Inflammatory macrophage treated with lipopolysaccharide for 1 hour (primary cell): ENCODE measurements around the gene PALS1.
A peak's percentile ranks its signal among the peaks of the same experiment; 100 is the strongest.

Source experiments
- DNase-seq, 2 donors: peaks; one replicate each; pipeline ENCODE4 v3.0.0-alpha.2; 2020 to 2022

PALS1 gene

GRCh38 chr14:67241411-67242167, at the start of gene PALS1:
PALS1 (plus strand) TSS chr14:67241435; CDS start chr14:67279171, 37,736 bp downstream.
- DNase-seq = peak; percentile 61 to 75

DNA sequence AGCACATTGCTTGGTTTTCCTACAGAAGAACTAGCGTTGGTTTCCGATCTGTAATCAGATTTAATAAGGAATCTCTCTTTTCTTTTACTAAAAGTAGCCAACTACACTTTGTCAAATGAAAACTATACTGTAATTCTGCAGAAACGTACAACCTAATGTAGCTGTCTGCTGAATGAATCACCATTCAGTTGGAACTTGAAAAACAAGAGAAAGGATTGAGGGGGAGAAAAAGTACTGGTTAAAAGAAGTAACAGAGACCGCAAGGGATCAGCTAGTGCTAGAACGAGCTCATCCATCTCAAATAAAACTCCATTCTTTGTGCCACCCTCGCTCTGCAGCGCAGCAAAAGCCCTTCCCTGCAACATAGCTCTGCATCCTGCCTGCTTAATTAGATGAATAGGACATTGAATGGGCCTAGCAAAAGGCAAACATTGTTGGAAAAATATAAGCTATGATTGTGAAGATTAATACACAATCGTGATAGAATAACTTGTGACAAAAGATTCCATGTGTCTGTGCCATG, 49.4 kb upstream of the PALS1 start:
- no peak for DNase-seq

GRCh38 chr14:67192366-67192765, 48.9 kb upstream of the PALS1 start:
- DNase-seq = no peak

- DNase-seq = no peak
These were observed 46.0 kb upstream of the PALS1 start for GRCh38 chr14:67195279-67195678.

DNA sequence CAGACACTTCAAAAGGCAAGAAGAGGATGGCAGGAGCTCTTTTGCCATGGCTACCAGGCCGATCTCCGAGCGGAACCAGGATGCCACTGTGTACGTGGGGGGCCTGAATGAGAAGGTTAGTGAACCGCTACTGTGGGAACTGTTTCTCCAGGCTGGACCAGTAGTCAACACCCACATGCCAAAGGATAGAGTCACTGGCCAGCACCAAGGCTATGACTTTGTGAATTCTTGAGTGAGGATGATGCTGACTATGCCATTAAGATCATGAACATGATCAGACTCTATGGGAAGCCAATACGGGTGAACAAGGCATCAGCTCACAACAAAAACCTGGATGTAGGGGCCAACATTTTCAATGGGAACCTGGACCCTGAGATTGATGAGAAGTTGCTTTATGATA, 42.2 kb upstream of the PALS1 start:
- DNase-seq = no peak

- no peak for DNase-seq
These were observed 33.4 kb upstream of the PALS1 start for GRCh38 chr14:67207810-67208209.

GRCh38 chr14:67218126-67218525, 23.1 kb upstream of the PALS1 start:
- no peak for DNase-seq

DNA sequence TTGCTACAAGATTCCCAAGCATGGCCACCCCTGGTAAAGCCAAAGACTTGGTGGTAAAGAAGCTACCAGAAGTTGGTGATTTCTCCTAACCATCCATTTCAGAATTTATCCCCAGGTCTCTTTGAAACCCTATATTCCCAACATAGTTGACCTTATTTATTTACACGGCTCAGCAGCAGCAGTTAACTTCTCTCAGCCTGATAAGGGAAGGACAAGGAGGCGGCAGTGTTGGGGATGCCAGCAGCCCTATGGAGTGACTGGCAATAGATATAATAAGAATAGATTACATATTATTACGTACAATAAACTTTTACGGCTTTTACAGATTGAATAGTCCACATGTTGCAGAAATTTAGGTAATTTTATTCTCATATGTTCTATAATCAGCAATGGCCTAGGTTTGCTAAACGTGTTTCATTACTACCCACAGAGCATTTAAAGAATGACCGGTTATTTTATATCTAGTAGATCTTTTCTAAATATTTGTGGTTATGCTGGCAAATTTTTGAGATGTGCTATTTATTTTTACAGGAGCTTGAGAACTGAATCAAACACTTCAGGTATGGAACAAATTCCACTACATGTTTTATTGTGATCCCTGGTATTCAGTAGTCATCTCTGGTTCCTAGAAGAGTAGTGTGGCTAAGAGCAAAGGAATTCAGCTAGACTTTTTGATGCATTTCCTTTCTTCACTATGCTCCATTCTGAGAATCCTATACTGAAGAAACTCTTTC, 19.8 kb upstream of the PALS1 start:
- DNase-seq = no peak

DNA sequence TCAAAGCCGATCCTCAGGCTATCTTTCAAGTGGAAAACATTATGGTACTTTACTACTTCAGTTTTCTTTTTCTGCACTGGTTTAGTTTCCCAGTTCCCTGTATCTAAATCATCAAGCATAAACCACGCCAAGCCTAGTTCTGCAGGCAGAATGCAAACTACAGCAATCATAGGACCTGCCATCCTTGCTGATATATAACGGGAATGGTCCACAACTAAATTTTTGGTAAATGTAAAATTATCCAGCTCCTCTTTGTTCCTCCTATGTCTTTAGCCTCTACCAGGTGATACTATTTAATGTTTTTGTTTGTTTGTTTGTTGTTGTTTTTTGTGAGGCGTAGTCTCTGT, 19.3 kb upstream of the PALS1 start:
- DNase-seq = no peak

GRCh38 chr14:67225523-67225922, 15.7 kb upstream of the PALS1 start:
- no peak for DNase-seq

DNA sequence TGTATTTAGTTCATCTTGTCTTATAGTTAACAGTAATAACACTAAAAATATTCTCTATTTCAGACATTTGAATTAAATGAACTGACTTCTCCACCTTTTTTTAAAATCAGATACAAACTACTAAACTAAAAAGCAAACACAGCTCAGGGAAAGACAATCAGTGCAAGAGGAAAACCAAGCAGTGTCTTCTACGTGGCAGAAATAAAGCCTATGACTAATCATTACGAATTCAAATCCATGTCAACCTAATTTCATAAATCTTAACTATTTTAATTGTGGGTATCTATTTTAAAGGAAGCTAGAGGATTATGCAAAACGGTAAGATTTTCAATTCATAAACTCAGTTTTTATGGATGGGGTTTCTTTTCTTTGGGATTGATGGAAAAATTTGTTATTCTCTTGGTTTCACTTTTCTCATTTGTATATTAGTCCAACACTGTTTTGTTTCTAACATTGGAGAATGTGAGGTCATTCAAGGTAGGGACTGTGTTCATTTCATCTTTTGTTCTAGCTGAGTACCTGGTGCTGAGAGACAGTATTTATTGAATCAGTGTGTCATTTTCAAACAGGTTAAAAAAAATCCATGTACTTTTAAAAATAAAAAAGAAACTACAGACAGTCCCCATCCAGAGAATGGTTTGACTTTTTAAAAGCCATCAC, 12.8 kb upstream of the PALS1 start:
- DNase-seq = no peak

DNA sequence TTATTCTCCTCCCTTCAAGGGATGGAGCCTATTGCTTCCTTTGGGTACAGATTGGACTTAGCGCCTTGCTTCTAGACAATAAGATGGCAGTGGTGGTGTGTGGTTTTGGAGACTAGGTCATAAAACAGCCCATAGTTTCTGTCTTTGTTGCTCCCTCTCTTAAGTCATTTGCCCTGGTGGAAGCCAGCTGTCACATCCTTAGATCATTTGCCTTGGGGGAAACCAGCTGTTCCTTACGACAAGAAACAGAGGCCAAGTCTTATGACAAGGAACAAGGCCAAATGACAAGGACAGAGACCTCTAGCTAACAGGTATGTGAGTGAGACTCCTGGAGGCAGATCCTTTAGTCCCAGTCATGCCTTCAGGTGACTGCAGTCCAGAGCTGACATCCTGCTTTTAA, 9.2 kb upstream of the PALS1 start:
- DNase-seq = no peak

DNA sequence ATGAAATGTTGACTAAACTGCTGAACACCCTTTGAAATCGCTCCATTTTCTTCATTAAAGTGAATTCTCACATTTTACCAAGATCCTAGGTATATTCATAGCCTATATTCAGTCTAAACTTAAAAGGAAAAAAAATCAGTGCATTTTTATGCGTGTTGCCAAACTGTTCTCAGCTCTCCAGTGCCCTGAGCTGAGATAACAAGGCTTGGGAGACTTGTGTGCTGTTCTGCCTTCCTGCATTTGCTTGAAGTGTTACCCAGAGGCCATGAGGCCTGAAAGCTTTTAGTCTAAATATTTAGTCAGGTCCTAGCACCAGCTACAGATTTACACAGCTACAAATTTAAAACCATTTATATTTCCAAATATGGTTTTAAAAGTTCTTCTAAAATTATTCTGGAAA, 8.6 kb upstream of the PALS1 start:
- DNase-seq = no peak

DNA sequence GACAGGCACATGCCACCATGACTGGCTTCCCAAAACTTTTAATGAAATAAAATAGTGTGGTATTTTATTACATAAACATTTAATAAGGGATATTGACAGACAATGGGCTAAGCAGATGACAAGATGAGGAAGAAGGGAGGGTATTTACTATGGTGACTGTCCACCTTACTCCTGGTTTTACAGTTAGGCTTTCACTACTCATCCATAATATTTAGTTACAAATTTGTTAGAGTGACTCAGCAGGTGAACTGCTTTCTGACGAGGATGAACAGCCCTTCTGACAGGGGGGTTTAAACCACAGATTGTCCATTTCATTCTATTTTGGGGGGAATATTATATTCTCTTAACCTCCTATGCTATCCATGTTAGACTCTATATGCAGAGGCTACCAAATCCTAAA, 3.6 kb upstream of the PALS1 start:
- no peak for DNase-seq

DNA sequence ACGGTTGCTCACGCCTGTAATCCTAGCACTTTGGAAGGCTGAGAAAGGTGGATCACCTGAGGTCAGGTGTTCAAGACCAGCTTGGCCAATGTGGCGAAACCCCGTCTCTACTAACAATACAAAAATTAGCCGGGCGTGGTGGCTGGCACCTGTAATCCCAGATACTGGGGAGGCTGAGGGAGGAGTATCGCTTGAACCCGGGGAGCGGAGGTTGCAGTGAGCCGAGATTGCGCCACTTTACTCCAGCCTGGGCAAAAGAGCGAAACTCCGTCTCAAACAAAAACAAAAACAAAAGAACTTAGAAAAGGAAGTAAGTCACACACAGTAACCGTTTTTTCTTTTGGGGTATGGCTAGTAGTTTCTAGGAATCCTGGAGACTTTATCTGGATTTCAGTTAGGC, 1.7 kb upstream of the PALS1 start:
- DNase-seq = no peak

DNA sequence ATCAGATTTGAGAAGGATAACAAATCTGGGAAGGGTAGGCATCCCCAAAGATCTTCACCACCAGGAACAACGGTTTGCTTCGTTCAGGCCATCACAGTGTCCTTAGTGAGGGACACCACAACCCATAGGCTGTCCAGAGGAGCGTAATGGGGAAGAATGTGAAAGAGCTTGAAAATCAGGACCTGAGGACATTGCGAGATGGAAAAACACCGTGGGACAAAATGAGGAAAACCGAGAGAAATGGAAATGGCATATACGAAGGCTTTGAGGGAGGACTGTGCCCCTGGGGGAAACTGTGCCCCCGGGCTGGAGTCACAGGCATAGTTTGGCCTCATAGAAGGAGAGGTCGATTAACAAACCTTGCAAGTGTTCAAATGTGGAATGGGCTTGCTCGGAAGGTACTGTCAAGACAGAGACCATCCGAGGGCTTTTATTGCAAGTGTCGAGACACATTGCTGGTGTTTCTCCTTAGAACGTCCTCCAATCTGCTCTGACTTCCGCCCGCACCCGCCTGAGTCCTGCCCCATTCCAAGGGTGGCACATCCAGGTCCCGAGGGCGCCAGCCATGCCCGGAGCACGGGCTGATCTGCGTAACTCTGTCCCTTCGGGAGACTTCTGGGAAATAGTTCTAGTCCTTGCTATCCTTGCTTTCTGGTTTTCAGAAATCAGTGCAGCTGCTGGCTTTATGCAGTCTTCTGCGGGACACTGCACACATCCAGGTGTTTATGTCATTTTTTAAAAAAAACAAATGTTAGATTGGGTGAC, 885 bp upstream of the PALS1 start:
- DNase-seq = peak; percentile 40 to 51

DNA sequence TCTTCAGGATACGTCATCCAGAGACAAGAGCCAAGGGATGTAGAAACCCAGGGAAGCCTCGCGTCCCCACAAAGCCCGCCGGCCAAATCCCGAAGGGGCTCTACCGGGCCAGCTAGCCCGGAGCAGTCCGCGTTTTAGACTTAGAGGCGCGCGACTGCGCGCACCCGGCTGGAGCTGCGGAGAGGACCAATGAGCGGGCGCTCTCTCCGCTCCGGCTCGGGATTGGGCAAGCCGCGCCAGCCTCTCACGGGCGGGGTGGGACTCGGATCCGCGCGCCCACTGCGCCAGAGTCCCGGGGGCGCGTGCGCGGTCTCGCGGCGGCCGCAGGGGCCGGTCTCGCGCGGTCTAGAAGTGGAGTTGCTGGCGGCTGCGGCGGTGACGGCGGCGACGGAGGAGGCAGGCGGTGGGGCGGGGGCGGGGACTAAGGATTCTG, 241 bp upstream of the PALS1 start:
- DNase-seq = peak; percentile 95 to 96

DNA sequence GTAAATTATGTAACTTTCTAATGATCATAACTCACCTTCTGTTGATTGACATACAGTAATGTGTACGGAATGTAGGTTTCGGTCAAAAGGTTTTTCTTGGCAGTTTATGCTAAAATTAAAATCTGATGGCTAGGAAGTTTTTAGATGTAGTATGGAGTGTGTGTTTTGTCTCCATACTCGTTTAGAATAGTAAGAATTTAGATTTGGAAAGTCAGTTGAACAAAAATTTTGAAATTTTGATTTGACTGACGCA, 859 bp downstream of the PALS1 start:
- no peak for DNase-seq

DNA sequence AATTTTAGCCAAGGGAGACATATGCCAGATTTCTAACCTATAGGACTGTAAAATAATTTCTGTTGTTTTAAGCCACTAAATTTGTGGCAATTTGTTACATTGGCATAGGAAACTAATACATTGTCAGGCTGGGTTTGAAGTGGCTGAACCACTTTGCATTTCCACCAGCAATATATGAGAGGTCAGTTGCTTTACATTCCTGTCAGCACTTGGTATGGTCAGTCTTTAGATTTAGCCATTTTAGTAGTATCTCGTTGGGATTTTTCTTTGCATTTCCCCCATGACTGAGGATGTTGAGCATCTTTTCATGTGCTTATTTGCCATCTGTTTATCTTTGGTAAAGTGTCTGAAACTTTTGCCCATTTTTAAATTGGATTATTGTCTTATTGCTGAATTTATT, 3.9 kb downstream of the PALS1 start:
- DNase-seq = no peak

DNA sequence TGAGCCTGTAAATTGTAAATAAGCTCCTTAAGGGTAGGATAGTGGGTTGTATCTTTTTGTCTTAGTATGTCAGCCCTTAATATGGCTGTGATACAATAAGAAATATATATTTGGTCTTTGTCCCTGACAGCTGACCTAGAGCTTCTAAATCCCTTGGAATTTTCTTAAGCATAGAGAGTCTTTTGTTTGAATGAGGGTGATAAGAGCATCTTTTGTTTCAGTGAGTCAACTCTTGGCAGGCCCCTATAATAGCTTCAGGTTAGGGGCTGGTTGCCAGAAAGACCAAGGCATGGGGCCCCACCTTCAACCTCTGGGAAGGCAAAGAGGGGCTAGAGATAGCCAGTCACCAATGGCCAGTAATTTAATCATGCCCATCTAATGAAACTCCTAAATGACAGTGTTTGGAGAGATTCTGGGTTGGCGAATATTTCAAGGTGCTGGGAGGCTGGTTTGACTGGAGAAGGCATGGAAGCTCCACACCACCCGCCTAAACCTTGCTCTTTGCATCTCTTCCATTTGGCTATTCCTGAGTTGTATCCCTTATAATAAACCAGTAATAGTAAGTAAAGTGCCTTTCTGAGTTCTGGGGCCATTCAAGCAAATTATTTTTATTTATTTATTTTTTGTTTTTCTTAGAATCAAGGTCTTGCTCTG, 10.5 kb downstream of the PALS1 start:
- no peak for DNase-seq

DNA sequence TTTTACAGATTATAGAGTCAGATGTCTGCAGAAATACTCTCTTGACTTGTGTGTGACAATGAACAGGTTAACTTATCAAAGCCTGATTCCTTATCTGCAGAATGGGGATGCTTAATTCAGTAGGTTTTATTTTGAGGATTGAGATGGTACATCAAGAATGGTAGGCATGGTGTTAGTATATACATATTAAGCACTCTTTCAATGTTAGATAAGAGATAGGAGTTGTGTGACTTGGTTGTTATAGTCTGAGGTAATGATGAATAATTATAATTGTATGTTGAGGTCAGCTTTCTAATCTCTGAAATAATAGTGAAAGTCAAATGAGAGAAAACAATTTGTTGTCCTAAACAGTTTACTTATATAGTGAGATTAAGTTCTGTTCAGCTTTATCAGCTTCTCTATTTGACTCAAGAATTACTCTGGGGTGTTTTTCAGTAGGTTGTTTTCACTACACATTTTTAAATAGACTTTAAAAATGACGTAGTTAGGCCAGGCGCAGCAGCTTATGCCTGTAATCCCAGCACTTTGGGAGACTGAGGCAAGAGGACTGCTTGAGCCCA, 11.9 kb downstream of the PALS1 start:
- DNase-seq = no peak

- no peak for DNase-seq
These were observed 16.7 kb downstream of the PALS1 start for GRCh38 chr14:67257906-67258305.

DNA sequence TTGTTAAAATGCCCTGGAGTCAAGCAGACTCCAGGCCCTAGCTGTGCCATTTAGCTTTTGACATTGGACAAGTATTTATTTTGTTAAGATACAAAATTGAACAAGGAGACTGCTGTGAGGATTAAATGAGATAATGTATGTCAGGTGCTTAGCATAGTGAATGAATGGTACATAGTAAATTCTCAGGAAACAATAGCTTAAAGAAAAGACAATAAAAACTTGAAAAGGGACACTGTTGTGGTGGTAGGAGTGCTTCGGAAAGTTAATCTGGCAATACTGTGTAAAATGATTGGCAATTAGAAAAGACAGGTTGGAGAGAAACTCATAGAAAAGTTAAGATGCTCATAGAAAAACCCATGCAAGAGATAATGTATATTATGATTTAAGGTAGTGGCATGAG, 19.7 kb downstream of the PALS1 start:
- no peak for DNase-seq
